ENCODE measurements around the gene KAZN. TPM values are rescaled to one million over a fixed set of nuclear protein-coding genes. Genes with fewer than 3 reads are reported as not detected.

Gene KAZN
- total and polyA plus RNA-seq, 2 of the 8 experiments (the other 6 are each of a cell fraction or from before 2014, with no cell fraction given) = 3.7 to 11.8 TPM

DNA sequence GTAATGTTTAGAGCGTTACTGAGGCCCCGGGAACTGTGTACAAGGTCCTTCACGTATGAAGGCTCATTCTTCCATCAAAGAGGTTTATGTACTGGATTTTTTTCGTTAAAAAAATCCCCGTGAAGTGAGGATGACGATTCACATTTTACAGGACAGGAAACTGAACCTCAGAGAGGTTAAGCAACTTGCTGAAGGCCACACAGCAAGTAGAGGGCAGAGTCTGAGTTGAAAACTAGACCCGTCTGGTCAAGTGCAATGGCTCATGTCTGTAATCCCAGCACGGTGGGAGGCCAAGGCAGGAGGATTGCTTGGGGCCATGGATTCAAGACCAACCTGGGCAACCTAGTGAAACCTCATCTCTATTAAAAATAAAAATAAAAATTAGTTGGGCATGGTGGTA, 140.2 kb downstream of the KAZN start:
- H3K23ac ChIP-seq (ENCODE audit: insufficient read length) = no peak overlapping the region
- ChIA-PET CTCF (ENCODE audit: partially characterized antibody) (interaction anchor here (1.0 to 2.2 kb wide), 6 partner anchors 12 to 308 kb away, joined by 3 to 11 read pairs (median 4); no protein-coding TSS in a partner anchor), POLR2A (ENCODE audit: partially characterized antibody) (no interaction called here)

More for the DNA sequence above, 140.2 kb downstream of the KAZN start:
- Histone ChIP-seq H4K91ac (replicated peaks; ENCODE audit: insufficient read length, low read length) (no peak overlapping the region), H4K20me1 (replicated peaks in 1 of 2; ENCODE audit: control insufficient read depth in 1 of 2, insufficient read depth in 2 of 2, low read length in 2 of 2) (peaks cover 0 to 3% of the 10 kb centered on the region in 2 experiments), H3K36me3 (ENCODE audit: control insufficient read depth in 2 of 4, insufficient read depth in 4 of 4, low read length in 3 of 4) (no peaks in the 10 kb centered on the region), H3K79me2 (ENCODE audit: control insufficient read depth in 1 of 2, insufficient read depth in 2 of 2, low read length in 2 of 2) (no peaks in the 10 kb centered on the region), H3K27me3 (replicated peaks in 1 of 4; ENCODE audit: control insufficient read depth in 3 of 4, extremely low read depth in 1 of 4, insufficient read depth in 3 of 4, low read length in 3 of 4) (peaks cover 0 to 19% (median 13%) of the 10 kb centered on the region in 4 experiments; a peak in 6 of 7 replicates), H3K18ac (ENCODE audit: extremely low read depth, low read length) (no peak overlapping the region), H3K4me1 (replicated peaks in 1 of 4; ENCODE audit: control insufficient read depth in 3 of 4, insufficient read depth in 4 of 4, low read length in 3 of 4) (peaks cover 20 to 34% (median 27%) of the 10 kb centered on the region in 4 experiments), H4K8ac (ENCODE audit: extremely low read depth, insufficient read depth, low read length) (no peak overlapping the region), H2BK120ac (replicated peaks; ENCODE audit: low read depth, low read length) (no peak overlapping the region), H3K23me2 (ENCODE audit: low read depth, low read length) (no peaks in the 10 kb centered on the region; the same call in 1 of the 2 replicates), H3K4ac (replicated peaks; ENCODE audit: insufficient read length, low read depth, low read length) (no peak overlapping the region), H2AFZ (ENCODE audit: low read length) (no peak overlapping the region), H2BK20ac (ENCODE audit: low read length) (no peak overlapping the region), H3K14ac (ENCODE audit: insufficient read length) (no peak overlapping the region), H2BK15ac (ENCODE audit: low read length) (no peak overlapping the region), H2BK5ac (ENCODE audit: low read depth, low read length) (no peak overlapping the region), H3K79me1 (ENCODE audit: low read depth, low read length) (no peaks in the 10 kb centered on the region; the same call in 1 of the 2 replicates), H2BK12ac (ENCODE audit: low read depth, low read length) (no peak overlapping the region), H3K9ac (replicated peaks in 1 of 4; ENCODE audit: extremely low read depth in 1 of 4, low read depth in 3 of 4, low read length in 3 of 4) (no peak overlapping the region), H3K4me3 (ENCODE audit: extremely low read depth in 1 of 4, insufficient read depth in 2 of 4, low read depth in 3 of 4, low read length in 4 of 4) (no peak overlapping the region), H3K4me2 (ENCODE audit: insufficient read depth in 1 of 2, low read depth in 2 of 2, low read length in 2 of 2) (no peak overlapping the region), H2AK5ac (ENCODE audit: low read depth, low read length) (no peak overlapping the region), H3K9me3 (ENCODE audit: insufficient read depth in 2 of 2, low read depth in 1 of 2, low read length in 1 of 2) (no peaks in the 10 kb centered on the region), H4K5ac (ENCODE audit: insufficient read length, low read depth, low read length) (no peak overlapping the region), H3K27ac (ENCODE audit: low read depth, low read length) (no peak overlapping the region), H3K56ac (replicated peaks; ENCODE audit: insufficient read length, low read depth, low read length) (no peak overlapping the region)
- TF ChIP-seq KDM1A (IDR thresholded peaks at IDR 0.05; ENCODE audit: borderline replicate concordance, low read length) = 0 out of 2 replicates have a peak, but pooled peaks have one; percentile 21
- TF ChIP-seq FOSL1 (IDR thresholded peaks at IDR 0.05; ENCODE audit: insufficient read depth, low read depth, low read length) = no peak
- WGBS, 2 experiments (ENCODE audit: extremely low coverage in 1 of 2, insufficient coverage in 1 of 2, insufficient read length in 1 of 2, insufficient replicate concordance in 2 of 2, low coverage in 1 of 2, low lambda C conversion rate in 2 of 2, missing lambda C conversion rate in 1 of 2) = 82% methylated on average over 8 of the region's 8 CpGs; no CpG with 5 or more reads in 1 of the 2 experiments
- FAIRE-seq (no peak), DNase-seq (ENCODE audit: low read depth in 1 of 2, low spot score in 2 of 2) (no peak)
